Mammary epithelial cell (primary cell): ENCODE results near the gene MED12L.

Experiments
- CTCF ChIP-seq, 2 donors: IDR thresholded peaks in 1 of 2; conservative IDR thresholded peaks in 1 of 2; 2 replicates each; pipeline ENCODE4 v1.5.1; 2011 to 2012; ENCODE audit warnings: inconsistent platforms in 2 of 2, low read length in 2 of 2, mild to moderate bottlenecking in 2 of 2, control low read depth in 1 of 2, low read depth in 1 of 2; ENCODE audit not compliant: insufficient read depth in 1 of 2; ENCODE audit errors: extremely low read depth in 1 of 2
- EZH2 ChIP-seq: IDR thresholded peaks from 2 replicates; pipeline ENCODE4 v1.6.1; 2012; ENCODE audit warnings: low read length, inconsistent platforms, borderline replicate concordance

- TF ChIP-seq CTCF (conservative IDR thresholded peaks at IDR 0.05 in 1 of 2, IDR thresholded peaks at IDR 0.05 in 1 of 2; ENCODE audit: extremely low read depth in 1 of 2, insufficient read depth in 1 of 2, low read depth in 1 of 2, low read length in 2 of 2) (no peak), EZH2 (no peak)
Observed at GRCh38 chr3:151372063-151372820, 286.8 kb downstream of the MED12L start.
